Measurements from ENCODE around the gene PAK1.
A peak's percentile ranks its signal among the peaks of the same experiment; 100 is the strongest.
"Not testable (repeated sequence)": the region's sequence is repeated elsewhere in the genome, so short reads cannot be mapped to it uniquely, and the experiment has no call there.

The PAK1 gene

GRCh38 chr11:77386178-77386577 lies 87.7 kb downstream of the PAK1 start:
- Histone ChIP-seq H3K27ac (no peak overlapping the region), H2AFZ (no peak overlapping the region), H3K36me3 (ENCODE audit: control insufficient read depth, insufficient read depth, low read length) (no peaks in the 10 kb centered on the region), H3K9ac (no peak overlapping the region), H3K4me1 (no peaks in the 10 kb centered on the region), H3K4me2 (ENCODE audit: low read length) (no peak overlapping the region), H3K79me2 (no peaks in the 10 kb centered on the region), H3K9me3 (ENCODE audit: control insufficient read depth, low read length) (no peaks in the 10 kb centered on the region), H3K27me3 (ENCODE audit: control insufficient read depth, insufficient read depth, low read length) (no peaks in the 10 kb centered on the region), H3K4me3 (ENCODE audit: low read depth, low read length) (no peak overlapping the region)
- no peak for TF ChIP-seq CTCF (IDR thresholded peaks at IDR 0.05)

GRCh38 chr11:77385255-77385771 lies 88.6 kb downstream of the PAK1 start:
- H3K4me3 ChIP-seq (ENCODE audit: low read depth, low read length); H3K79me2 ChIP-seq; H3K36me3 ChIP-seq (ENCODE audit: control insufficient read depth, insufficient read depth, low read length); H3K4me2 ChIP-seq (ENCODE audit: low read length); H3K9me3 ChIP-seq (ENCODE audit: control insufficient read depth, low read length); H3K4me1 ChIP-seq; H3K9ac ChIP-seq; H2AFZ ChIP-seq; H3K27ac ChIP-seq; H3K27me3 ChIP-seq (ENCODE audit: control insufficient read depth, insufficient read depth, low read length): not testable (repeated sequence)

GRCh38 chr11:77384571-77384970 lies 89.3 kb downstream of the PAK1 start:
- Histone ChIP-seq H3K9ac (no peak overlapping the region), H3K36me3 (ENCODE audit: control insufficient read depth, insufficient read depth, low read length) (no peaks in the 10 kb centered on the region), H3K4me1 (no peaks in the 10 kb centered on the region), H3K79me2 (no peaks in the 10 kb centered on the region), H3K9me3 (ENCODE audit: control insufficient read depth, low read length) (no peaks in the 10 kb centered on the region), H3K27me3 (ENCODE audit: control insufficient read depth, insufficient read depth, low read length) (no peaks in the 10 kb centered on the region), H3K4me3 (ENCODE audit: low read depth, low read length) (no peak overlapping the region), H3K27ac (no peak overlapping the region), H3K4me2 (ENCODE audit: low read length) (no peak overlapping the region), H2AFZ (no peak overlapping the region)
- TF ChIP-seq CTCF (IDR thresholded peaks at IDR 0.05), result no peak

- not testable (repeated sequence) for H3K27ac ChIP-seq; H3K79me2 ChIP-seq; H3K4me2 ChIP-seq (ENCODE audit: low read length); H3K4me3 ChIP-seq (ENCODE audit: low read depth, low read length); H3K36me3 ChIP-seq (ENCODE audit: control insufficient read depth, insufficient read depth, low read length); H3K9me3 ChIP-seq (ENCODE audit: control insufficient read depth, low read length); H3K9ac ChIP-seq; H3K4me1 ChIP-seq; H3K27me3 ChIP-seq (ENCODE audit: control insufficient read depth, insufficient read depth, low read length); H2AFZ ChIP-seq
Measured at GRCh38 chr11:77383349-77383748, 90.5 kb downstream of the PAK1 start.

GRCh38 chr11:77381729-77382665 lies 91.9 kb downstream of the PAK1 start:
- Histone ChIP-seq H3K4me3 (ENCODE audit: low read depth, low read length) (no peak overlapping the region), H3K27ac (peak overlapping the region; percentile 11), H3K36me3 (ENCODE audit: control insufficient read depth, insufficient read depth, low read length) (no peaks in the 10 kb centered on the region), H2AFZ (no peak overlapping the region), H3K27me3 (ENCODE audit: control insufficient read depth, insufficient read depth, low read length) (no peaks in the 10 kb centered on the region), H3K9ac (no peak overlapping the region), H3K4me1 (no peaks in the 10 kb centered on the region), H3K9me3 (ENCODE audit: control insufficient read depth, low read length) (no peaks in the 10 kb centered on the region), H3K4me2 (ENCODE audit: low read length) (no peak overlapping the region), H3K79me2 (no peaks in the 10 kb centered on the region)
- TF ChIP-seq CTCF (IDR thresholded peaks at IDR 0.05), result no peak
